Stimulated activated CD4-positive, alpha-beta T cell treated with anti-CD3 and anti-CD28 coated beads, Interleukin-4, amount 100 ng/mL, for 4 hours (primary cell): ENCODE measurements around the gene DDX41.
"Not testable (repeated sequence)": the region's sequence is repeated elsewhere in the genome, so short reads cannot be mapped to it uniquely, and the experiment has no call there.

ENCODE experiments used
- DNase-seq, 2 experiments: peaks; one replicate each; pipeline ENCODE4 v3.0.0-alpha.2; 2020

The DDX41 gene

GRCh38 chr5:177497292-177498012 lies 19.3 kb downstream of the DDX41 start, which contains the start of gene PDLIM7:
PDLIM7 (minus strand) TSS chr5:177497604; CDS start chr5:177496512, 1,092 bp downstream.
- peak; percentile 90 to 96 for DNase-seq

- DNase-seq, result no peak
These were observed 20.0 kb downstream of the DDX41 start for GRCh38 chr5:177496727-177497291.

DNA sequence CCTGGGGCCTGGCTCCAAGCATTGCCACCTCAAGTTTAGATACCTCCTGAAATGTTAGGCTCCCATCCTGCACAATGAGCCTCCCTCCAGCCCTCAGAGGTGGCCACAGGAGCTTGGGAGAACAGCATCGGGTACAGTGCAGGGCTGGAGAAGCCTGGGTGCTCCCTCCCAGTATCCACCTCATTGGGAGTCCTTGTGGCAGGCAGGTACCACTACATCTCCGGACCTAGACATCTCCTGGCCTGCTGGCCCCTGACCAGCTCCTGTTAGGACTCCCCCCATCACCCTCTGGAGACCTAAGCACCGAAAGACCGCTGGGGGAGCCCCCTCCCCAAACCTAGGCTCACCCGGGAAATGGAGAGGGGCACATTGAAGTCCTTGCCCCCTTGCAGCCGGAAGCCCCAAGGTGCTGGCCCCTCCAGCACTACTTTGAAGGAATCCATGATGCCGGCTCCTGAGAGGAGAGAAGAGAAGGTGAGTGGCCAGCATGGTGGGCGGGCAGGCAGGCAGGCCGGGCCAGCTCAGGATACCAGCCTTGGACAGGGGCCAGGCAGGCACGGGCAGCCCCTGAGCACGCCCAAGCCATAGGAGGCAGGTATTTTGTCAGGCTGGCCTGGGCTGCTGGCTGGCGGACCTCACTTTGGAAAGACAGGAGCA lies 20.6 kb downstream of the DDX41 start:
- DNase-seq, result no peak

- DNase-seq, result no peak
These were observed 21.3 kb downstream of the DDX41 start for GRCh38 chr5:177495243-177496060.

DNA sequence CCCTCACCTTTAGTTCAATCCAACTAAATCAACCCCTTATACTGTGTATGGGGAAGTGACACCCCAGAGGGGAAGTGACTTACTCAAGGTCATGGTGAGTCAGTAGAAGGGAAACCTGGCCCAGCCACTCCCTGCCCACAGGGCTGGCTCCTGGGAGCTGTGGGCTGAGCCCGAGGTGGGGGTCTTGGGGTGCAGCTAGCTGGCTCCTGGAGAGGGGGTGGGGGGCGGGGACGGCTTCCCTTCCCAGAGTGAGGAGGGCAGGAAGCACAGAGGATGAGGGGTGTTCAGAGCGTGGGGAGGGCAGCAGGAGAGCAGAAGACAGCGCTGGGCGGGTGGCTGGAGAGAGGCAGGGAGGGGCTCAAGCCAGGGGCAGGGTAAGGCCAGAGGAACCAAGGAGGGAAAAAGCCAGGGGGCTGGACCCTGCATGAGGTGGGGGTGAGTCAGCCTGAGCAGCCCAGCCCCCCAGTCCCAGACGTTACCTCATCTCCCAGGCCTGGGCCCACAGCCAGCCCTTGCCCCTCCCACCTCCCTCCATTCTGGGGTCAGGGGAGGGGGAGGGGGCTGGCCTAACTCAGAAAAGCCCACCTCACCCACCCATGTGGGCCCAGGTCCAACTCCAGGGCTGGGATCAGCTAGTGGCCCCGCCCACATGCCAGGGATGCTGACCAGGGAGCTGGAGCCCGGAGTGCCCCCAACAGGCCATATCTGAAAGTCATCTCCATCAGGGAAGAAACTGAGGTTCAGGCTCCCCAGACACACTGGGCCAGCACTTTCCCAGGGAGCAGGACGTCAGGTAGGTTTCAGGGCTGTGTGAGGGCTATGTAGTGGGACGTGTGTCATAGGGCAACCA lies 22.2 kb downstream of the DDX41 start:
- no peak for DNase-seq

GRCh38 chr5:177493795-177494345 lies 22.9 kb downstream of the DDX41 start:
- DNase-seq, result no peak

- DNase-seq, result no peak
These were observed 23.9 kb downstream of the DDX41 start for GRCh38 chr5:177492841-177493240.

- no peak for DNase-seq
These were observed 24.6 kb downstream of the DDX41 start for GRCh38 chr5:177491983-177492746.

DNA sequence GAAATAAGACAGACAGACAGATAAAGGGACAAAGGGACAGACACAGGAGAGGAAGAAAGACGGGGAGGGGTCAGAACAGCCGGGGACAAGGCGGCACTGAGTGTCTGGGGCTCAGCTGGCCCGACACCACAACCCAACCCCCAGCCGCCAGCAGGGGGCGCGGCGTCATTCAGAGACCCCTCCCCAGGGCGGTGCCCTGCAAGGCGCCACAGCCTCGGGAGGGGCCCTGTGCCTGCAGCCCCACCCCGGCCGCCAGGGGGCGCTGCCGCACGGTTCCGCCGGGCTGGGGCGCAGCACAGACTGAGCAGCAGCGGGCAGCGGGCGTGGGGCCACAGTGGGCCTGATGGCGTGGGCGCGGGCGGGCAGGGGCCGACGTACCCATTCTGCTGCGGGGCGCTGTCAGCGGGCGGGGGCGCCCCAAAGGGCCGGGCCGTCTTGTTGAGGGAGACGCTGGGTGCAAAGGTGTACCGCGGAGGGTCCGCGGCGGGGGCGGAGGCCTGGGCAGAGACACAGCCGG lies 25.3 kb downstream of the DDX41 start:
- DNase-seq, result no peak

DNA sequence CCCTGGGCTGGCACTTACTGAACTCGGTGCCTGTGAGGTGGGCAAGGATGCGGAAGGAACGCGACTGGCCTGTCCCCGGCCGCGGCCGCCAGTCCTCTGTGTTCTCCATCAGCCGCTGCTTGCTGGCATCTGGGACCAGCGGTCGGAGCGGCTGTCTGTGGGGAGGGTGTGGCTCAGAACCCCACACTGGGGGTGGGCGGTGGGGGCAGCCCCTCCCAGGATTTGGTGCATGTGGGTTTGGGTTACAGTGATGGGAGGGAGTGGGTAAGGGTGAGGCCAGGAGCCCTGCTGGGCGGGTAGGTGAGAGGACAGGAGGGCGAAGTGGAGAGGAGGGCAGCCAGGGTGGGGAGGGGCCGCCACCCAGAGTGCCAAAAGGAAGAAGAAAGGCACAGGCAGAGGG lies 25.8 kb downstream of the DDX41 start:
- DNase-seq, result no peak

DNA sequence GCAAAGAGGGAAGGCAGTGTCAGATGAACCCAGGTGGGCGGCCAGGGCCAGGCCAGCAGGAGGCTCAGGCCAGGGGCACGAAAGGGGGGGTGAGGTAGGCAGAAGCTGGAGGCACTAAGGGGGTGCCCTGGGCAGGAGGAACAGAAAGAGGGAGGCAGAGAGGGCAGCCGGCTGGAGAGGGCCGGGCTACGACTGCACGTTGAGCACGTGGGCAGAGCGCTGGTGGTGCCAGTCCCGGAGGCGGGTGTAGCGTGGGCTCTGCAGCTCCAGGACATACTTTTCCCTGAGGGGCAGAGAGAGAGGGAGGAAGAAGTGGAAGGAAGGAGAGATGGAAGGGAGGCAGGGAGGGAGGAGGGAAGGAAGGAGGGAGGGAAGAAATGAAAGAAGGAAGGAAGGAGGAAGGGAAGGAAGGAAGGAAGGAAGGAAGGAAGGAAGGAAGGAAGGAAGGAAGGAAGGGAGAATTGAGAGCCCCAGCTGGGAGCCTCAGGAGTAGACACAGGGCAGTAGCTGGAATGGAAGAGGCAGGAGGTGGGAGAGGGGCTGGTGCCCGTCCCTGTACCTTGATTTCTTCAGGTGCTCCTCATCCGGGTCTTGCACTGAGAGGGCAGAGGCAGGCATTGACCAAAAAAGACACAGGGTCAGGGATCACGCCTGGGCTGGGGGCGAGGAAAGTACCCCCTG lies 26.3 kb downstream of the DDX41 start:
- DNase-seq, result no peak

GRCh38 chr5:177489119-177489716 lies 27.5 kb downstream of the DDX41 start:
- DNase-seq, result no peak

DNA sequence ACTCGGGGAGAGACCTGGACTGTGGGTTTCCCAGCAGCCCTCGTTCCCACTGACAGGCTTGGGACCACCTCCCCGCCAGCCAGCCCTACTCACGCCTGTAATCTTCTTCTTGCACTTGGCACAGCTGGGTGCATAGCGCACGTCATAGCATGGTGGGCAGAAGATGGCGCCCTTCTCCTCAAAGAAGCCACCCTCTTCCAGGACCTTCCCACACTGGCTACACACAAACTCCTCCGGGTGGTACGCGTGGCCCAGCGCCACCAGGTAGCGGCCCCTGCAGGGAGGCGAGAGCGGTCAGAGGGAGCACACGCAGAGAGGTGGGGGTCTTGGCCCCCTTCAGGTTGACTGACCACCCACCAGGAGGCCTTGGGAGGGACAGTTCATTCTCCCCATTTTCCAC lies 28.8 kb downstream of the DDX41 start:
- no peak for DNase-seq

DNA sequence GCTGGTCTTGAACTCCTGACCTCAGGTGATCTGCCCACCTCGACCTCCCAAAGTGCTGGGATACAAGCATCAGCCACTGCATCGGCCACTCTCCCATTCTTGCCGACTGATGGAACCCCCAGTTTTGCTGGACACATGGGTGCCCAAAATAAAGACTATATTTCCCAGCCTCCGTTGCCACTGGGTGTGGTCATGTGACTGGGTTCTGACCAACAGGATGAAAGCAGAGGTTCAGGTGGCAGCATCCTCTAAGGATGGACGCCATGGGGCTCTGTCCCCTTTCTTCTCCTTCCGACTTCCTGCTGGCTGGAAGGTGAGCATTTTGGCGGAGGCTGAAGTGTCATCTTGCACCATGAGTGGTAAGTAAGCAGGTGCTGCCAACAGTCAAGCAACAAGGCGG lies 29.6 kb downstream of the DDX41 start:
- DNase-seq, result no peak

DNA sequence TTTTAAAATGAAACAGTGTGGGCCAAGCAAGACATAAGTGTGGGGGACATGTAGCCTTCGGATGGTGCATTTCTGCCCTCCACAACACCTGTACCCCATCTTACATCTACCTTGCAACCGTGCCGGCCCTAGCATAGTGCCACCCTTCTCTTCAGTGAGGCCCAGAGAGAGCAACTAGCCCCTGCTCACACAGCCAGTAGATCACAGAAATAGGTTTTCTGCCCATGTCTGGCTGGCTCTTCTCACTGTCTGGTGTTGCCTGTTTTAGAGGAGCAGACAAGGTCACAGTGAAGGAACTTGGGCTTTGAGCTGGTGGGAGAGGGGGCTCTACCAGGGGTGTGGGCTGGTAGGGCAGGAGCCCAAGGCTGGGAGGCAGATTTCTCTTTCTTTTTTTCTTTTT lies 30.5 kb downstream of the DDX41 start:
- DNase-seq, result no peak

DNA sequence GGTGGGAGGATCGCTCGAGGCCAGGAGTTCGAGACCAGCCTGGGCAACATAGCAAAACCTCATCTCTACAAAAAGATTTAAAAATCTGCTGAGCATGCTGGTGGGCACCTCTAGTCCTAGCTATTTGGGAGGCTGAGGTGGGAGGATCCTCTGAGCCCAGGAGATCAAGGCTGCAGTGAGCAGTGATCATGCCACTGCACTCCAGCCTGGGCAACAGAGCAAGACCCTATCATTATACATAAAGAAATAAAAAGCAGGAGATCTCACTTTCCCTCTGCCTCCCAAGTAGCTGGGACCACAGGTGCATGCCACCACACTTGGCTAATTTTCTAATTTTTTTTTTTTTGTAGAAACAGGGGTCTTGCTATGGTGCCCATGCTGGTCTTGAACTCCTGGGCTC lies 31.0 kb downstream of the DDX41 start:
- not testable (repeated sequence) for DNase-seq

DNA sequence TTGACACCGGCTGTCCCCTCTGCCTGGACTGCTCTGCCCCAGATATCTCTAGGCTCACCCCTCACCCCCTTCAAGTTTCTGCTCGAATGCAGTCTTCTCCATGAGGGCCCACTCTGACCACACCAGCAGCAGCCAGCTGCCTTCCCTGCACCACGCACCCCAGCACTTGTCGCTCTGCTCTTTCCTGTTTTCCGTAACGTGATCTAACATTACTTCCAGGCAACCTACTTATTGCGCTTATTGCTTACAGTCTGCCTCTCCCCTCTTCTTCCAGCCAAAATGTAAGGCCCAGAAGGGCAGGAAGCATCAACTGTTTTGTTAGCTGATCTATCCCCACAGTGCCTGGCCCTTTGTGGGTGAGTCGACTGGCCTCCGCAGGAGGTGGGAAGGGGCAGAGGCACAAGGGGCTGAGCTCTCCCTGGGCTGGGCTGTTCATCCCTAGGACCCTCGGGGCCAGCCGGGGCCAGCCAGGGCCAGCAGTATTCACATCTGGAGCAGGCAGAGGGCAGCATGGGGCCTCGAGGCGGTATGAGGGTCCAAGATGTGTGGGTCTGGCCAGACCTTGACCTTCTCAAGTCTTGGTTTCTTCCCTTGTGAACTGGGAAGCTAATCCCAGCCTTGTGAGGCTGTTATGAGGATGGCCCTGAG lies 31.7 kb downstream of the DDX41 start:
- no peak for DNase-seq

DNA sequence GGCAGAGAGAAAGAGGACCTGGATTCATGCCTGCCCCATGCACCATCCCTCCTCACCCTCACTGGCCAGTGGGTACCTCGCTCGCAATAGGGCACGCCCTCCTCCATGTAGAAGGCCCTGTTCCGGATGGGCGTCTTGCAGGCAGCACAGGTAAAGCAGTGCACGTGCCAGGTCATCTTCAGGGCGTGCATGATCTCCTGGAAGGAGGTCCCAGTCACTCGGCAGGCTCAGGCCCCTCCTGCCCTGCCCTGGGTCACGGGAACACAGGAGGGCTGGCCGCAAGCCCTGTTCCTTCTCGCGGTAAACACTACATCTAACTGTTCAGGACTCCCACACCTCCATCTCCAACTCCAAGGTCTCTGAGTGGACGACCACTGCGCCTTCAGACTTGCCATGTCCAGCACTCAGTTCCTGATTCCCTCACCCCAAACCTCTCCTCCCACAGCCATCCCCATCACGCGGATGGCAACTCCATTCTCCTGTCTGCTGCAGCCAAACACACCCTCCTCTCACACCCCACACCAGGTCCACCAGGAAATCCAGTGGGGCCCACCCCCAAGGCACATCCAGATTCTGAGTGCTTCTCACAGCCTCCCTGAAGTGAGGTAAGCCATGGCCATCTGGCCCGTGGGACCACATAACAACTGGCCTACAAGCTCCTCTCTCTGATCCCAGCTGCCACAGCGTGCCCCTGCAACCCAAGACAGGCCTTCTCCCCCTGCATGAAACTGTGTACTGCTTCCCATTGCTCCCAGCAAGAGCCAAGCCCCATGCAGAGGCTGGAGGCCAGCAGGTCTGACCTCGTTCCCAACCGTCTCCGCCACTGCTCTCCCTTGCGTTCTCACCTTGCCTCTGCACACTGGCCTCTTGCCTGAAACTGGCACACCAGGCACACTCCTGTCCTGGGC lies 32.5 kb downstream of the DDX41 start:
- DNase-seq, result no peak
